PC-9 (cell line): Measurements from ENCODE around the gene LPAR2.
"Not testable (repeated sequence)": the region's sequence is repeated elsewhere in the genome, so short reads cannot be mapped to it uniquely, and the experiment has no call there.

ENCODE experiments used
- CTCF ChIP-seq: fragments of 200-600 bp; sonication (generic); conservative IDR thresholded peaks from 2 replicates; pipeline ENCODE4 v1.6.1; 2017; ENCODE audit warnings: mixed run types, antibody characterized with exemption, mild to moderate bottlenecking, moderate library complexity
- EZH2 ChIP-seq: fragments of 200-600 bp; sonication (generic); IDR thresholded peaks from 2 replicates; pipeline ENCODE4 v1.8.0; 2017; ENCODE audit warnings: antibody characterized with exemption, low read depth

- not testable (repeated sequence) for TF ChIP-seq CTCF, EZH2
Measured at GRCh38 chr19:19665420-19665948, 37.5 kb upstream of the LPAR2 start.
